GM12865 (cell line): Measurements from ENCODE around the gene LHFPL3.

ENCODE experiments used
- DNase-seq: peaks from one replicate; pipeline ENCODE4 v3.0.0; 2010; ENCODE audit warnings: low read depth
- H3K4me3 ChIP-seq: 2 replicates; pipeline ENCODE4 v1.5.1; 2011; ENCODE audit warnings: mild to moderate bottlenecking, low read depth, low read length, control low read depth
- TF ChIP-seq, protein P1 (sequence below): IDR thresholded peaks from 2 replicates; pipeline ENCODE4 v1.5.1; 2011; ENCODE audit warnings: low read length, control low read depth, low read depth, inconsistent platforms; ENCODE audit not compliant: insufficient read depth; ENCODE audit errors: missing control alignments

Gene LHFPL3

DNA sequence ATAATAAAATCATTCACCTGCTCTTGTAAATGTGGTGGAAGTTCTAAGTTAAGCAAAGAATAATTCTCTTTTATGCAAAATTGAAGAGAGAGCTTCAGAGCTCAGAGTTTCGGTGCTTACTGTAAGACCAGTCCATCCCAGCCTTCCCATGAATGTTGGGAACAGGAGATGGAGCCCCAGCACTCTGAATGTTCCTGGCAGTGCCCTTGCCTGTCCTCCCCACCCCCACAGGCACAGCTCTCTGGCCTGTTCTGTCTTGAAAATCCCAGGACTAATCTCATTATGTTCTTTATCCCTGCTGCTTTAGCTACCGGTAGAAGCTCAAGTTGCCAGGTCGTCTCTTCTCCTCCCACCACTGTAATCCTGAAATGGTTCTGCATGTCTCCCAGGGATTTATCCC, 29.1 kb upstream of the LHFPL3 start:
- no peak for DNase-seq
- TF ChIP-seq, protein P1, sequence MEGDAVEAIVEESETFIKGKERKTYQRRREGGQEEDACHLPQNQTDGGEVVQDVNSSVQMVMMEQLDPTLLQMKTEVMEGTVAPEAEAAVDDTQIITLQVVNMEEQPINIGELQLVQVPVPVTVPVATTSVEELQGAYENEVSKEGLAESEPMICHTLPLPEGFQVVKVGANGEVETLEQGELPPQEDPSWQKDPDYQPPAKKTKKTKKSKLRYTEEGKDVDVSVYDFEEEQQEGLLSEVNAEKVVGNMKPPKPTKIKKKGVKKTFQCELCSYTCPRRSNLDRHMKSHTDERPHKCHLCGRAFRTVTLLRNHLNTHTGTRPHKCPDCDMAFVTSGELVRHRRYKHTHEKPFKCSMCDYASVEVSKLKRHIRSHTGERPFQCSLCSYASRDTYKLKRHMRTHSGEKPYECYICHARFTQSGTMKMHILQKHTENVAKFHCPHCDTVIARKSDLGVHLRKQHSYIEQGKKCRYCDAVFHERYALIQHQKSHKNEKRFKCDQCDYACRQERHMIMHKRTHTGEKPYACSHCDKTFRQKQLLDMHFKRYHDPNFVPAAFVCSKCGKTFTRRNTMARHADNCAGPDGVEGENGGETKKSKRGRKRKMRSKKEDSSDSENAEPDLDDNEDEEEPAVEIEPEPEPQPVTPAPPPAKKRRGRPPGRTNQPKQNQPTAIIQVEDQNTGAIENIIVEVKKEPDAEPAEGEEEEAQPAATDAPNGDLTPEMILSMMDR, result no peak
- no peak overlapping the region for H3K4me3 ChIP-seq

DNA sequence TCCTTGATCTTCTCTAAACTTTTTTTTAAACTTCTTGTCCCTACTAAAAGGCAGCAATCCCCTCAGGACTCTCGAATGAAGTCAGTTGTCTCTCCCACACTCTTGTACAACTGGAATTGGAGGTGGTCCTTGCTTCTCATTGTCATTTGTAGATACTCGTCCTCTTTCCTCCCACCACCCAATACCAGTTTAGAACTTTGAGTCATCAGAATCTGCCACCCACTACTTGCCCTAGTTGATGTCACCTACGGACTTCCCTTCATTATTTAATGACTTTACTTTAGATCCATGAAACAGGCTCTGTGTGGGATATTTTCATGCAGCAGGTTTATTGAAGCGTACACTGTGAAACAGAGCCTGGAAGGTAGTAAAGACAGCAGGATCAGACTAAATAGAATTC, 28.6 kb upstream of the LHFPL3 start:
- H3K4me3 ChIP-seq, result no peak overlapping the region
- no peak for DNase-seq
- TF ChIP-seq, protein P1, result no peak

DNA sequence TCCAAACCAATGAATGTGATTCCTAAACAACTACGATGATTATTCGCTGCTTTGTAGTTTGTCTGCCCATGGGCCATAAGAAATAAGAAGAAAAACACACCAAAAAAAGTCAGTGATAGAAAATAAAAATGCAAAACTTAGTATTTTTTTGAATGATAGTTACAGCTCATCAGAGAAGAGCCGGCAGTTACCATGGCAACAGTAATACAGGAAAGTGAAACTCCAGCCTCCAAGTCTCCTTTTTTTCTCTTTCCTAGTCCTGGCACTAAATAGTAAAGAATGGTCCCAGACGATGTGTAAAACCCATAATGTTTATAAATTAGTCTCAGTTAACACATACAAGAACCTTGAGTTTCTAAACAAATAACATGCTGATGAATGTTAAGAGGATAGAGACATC, 21.6 kb upstream of the LHFPL3 start:
- no peak overlapping the region for H3K4me3 ChIP-seq
- TF ChIP-seq, protein P1, result no peak
- no peak for DNase-seq

- no peak for DNase-seq
- TF ChIP-seq, protein P1, result no peak
- no peak overlapping the region for H3K4me3 ChIP-seq
Observed at GRCh38 chr7:104317948-104318629, 10.3 kb upstream of the LHFPL3 start.

DNA sequence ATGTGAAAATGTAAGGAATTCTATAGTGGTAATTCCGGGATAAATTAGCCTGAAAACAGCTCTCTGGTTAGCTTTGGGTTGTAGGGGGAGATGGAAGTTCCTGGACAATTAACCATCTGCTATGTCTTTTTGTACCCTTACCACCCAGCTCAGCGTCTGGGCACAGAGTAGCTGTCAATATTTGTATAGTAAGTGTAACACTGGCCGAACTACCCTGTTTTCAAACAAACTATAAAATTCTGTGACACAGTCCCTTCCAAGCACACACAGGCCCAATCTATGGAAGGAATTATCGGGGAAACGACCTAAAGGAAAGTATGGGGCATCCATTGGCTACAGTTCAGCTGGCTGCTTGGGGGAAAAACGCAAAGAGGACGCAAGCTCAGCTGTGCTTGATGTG, 869 bp upstream of the LHFPL3 start:
- TF ChIP-seq, protein P1, result no peak
- no peak for DNase-seq
- H3K4me3 ChIP-seq, result no peak overlapping the region

DNA sequence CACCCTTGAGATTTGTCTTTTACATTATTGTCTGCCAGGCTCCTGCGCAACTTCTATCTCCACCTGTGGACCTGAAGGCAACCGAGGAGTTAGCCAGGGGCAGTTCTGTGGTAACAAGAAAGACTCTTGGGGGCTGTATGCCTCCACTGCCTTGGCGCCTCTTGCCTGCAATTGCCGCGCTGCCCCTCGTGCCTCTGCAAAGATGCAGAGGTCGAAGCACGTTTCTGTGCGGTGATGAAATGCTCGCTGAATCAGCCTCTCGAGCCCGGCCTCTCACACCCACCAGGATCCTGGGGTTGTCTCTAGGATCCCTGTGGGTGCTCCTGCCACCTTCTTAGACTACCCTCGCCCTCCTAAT, 486 bp upstream of the LHFPL3 start:
- no peak for DNase-seq
- TF ChIP-seq, protein P1, result no peak

More for the DNA sequence above, 486 bp upstream of the LHFPL3 start:
- H3K4me3 ChIP-seq, result no peak overlapping the region
